Neutrophil (primary cell): ENCODE results near the gene TBL1XR1.

Experiments used
- H3K27ac ChIP-seq: fragments of 200-600 bp; sonication (generic); 2 replicates; pipeline ENCODE4 v1.5.1; 2016; ENCODE audit warnings: mild to moderate bottlenecking, moderate library complexity
- H3K27me3 ChIP-seq: fragments of 200-600 bp; sonication (generic); 2 replicates; pipeline ENCODE4 v1.6.0; 2016; ENCODE audit warnings: mild to moderate bottlenecking
- H3K36me3 ChIP-seq: fragments of 200-600 bp; sonication (generic); 2 replicates; pipeline ENCODE4 v1.5.1; 2017
- H3K4me1 ChIP-seq, 2 experiments: fragments of 200-600 bp in 1 of 2; sonication (generic) in 1 of 2; 1 replicate in 1 of 2; 2 replicates in 1 of 2; pipeline versions ENCODE4 v1.5.1 to v1.6.1; 2013 to 2016; ENCODE audit warnings: low read depth in 1 of 2, low read length in 1 of 2, mild to moderate bottlenecking in 1 of 2, moderate library complexity in 1 of 2; ENCODE audit not compliant: control insufficient read depth in 1 of 2, insufficient read depth in 1 of 2
- H3K4me3 ChIP-seq, 2 experiments: fragments of 200-600 bp in 1 of 2; sonication (generic) in 1 of 2; 1 replicate in 1 of 2; 2 replicates in 1 of 2; pipeline ENCODE4 v1.5.1; 2013 to 2016; ENCODE audit warnings: low read depth in 1 of 2, low read length in 1 of 2, mild to moderate bottlenecking in 1 of 2, moderate library complexity in 1 of 2
- H3K9me3 ChIP-seq: fragments of 200-600 bp; sonication (generic); 2 replicates; pipeline ENCODE4 v1.5.1; 2016
- CTCF ChIP-seq: fragments of 200-600 bp; sonication (generic); IDR thresholded peaks from 2 replicates; pipeline ENCODE4 v1.5.1; 2016; ENCODE audit warnings: antibody characterized with exemption

Gene TBL1XR1

GRCh38 chr3:177114253-177114652 lies 83.0 kb downstream of the TBL1XR1 start:
- no peaks in the 10 kb centered on the region for H3K36me3 ChIP-seq
- H3K4me3 ChIP-seq, result no peak overlapping the region
- no peaks in the 10 kb centered on the region for H3K9me3 ChIP-seq
- no peak for TF ChIP-seq CTCF
- no peaks in the 10 kb centered on the region for H3K27me3 ChIP-seq
- peaks cover 16 to 37% of the 10 kb centered on the region in 2 experiments for H3K4me1 ChIP-seq
- H3K27ac ChIP-seq, result no peak overlapping the region

- Histone ChIP-seq H3K36me3 (no peaks in the 10 kb centered on the region), H3K4me3 (no peak overlapping the region), H3K9me3 (no peaks in the 10 kb centered on the region), H3K4me1 (peaks cover 25 to 46% of the 10 kb centered on the region in 2 experiments), H3K27ac (no peak overlapping the region), H3K27me3 (no peaks in the 10 kb centered on the region)
- no peak for TF ChIP-seq CTCF
Measured at GRCh38 chr3:177111541-177111949, 85.7 kb downstream of the TBL1XR1 start.

GRCh38 chr3:177110895-177111294 lies 86.4 kb downstream of the TBL1XR1 start:
- H3K27me3 ChIP-seq, result no peaks in the 10 kb centered on the region
- no peaks in the 10 kb centered on the region for H3K36me3 ChIP-seq
- no peak for TF ChIP-seq CTCF
- H3K9me3 ChIP-seq, result no peaks in the 10 kb centered on the region
- H3K4me3 ChIP-seq, result no peak overlapping the region
- H3K27ac ChIP-seq, result peak overlapping the region; percentile 69
- peaks cover 22 to 39% of the 10 kb centered on the region in 2 experiments for H3K4me1 ChIP-seq

- Histone ChIP-seq H3K9me3 (no peaks in the 10 kb centered on the region), H3K36me3 (no peaks in the 10 kb centered on the region), H3K27me3 (no peaks in the 10 kb centered on the region), H3K27ac (peak overlapping the region; percentile 69), H3K4me3 (no peak overlapping the region), H3K4me1 (peaks cover 22 to 37% of the 10 kb centered on the region in 2 experiments)
- no peak for TF ChIP-seq CTCF
Measured at GRCh38 chr3:177110386-177110785, 86.9 kb downstream of the TBL1XR1 start.

- Histone ChIP-seq H3K36me3 (no peaks in the 10 kb centered on the region), H3K9me3 (no peaks in the 10 kb centered on the region), H3K4me3 (no peak overlapping the region), H3K4me1 (peaks cover 22 to 34% of the 10 kb centered on the region in 2 experiments), H3K27me3 (no peaks in the 10 kb centered on the region), H3K27ac (peak overlapping the region; percentile 69)
- TF ChIP-seq CTCF, result no peak
Measured at GRCh38 chr3:177109688-177110330, 87.5 kb downstream of the TBL1XR1 start.
